BJ (cell line): ENCODE results near the gene KCND3. TPM values are rescaled to one million over a fixed set of nuclear protein-coding genes. Genes with fewer than 3 reads are reported as not detected.

Experiments used
- CTCF ChIA-PET: fragments of 350-600 bp; formaldehyde crosslinking; extraction: SDS; loops from one replicate; lab custom pipeline; 2021; ENCODE audit warnings: antibody characterized with exemption, inconsistent platforms; lab: Yijun Ruan, JAX
- POLR2A ChIA-PET: fragments of 300-600 bp; sonication (Branson Sonifier 250); formaldehyde crosslinking; extraction: SDS; loops from one replicate; lab custom pipeline; 2021; ENCODE audit warnings: antibody characterized with exemption; lab: Charles Lee
- DNase-seq: peaks from one replicate; pipeline ENCODE4 v3.0.0-alpha.2; 2011; ENCODE audit warnings: low read depth
- H3K27me3 ChIP-seq: 2 replicates; pipeline ENCODE4 v1.6.0; 2011; ENCODE audit warnings: low read length; ENCODE audit not compliant: control insufficient read depth, insufficient read depth
- H3K36me3 ChIP-seq: 2 replicates; pipeline ENCODE4 v1.5.1; 2011; ENCODE audit warnings: low read length; ENCODE audit not compliant: control insufficient read depth, insufficient read depth
- H3K4me3 ChIP-seq: 2 replicates; pipeline ENCODE4 v1.5.1; 2011; ENCODE audit warnings: low read depth, mild to moderate bottlenecking, control low read depth, low read length
- CTCF ChIP-seq: IDR thresholded peaks from 2 replicates; pipeline ENCODE4 v1.5.1; 2011; ENCODE audit warnings: low read depth, mild to moderate bottlenecking, control low read depth, inconsistent platforms, low read length, moderate library complexity; ENCODE audit not compliant: insufficient read depth
- polyA plus RNA-seq: library from polyadenylated mRNA; depleted of rRNA; stranded (reverse); fragments of >200 nt; gene quantifications from 2 replicates; pipeline ENCODE4 v1.2.3, GENCODE V29; 2011

KCND3 gene
- polyA plus RNA-seq, 1 experiment: 3.6 TPM

- TF ChIP-seq CTCF: no peak
- ChIA-PET CTCF (interaction anchor here (0.5 to 1.6 kb wide), 2 partner anchors 13 to 1057 kb away, joined by 4 to 6 read pairs; no protein-coding TSS in a partner anchor), POLR2A (no interaction called here)
- no peaks in the 10 kb centered on the region for H3K36me3 ChIP-seq
- DNase-seq: no peak
- no peak overlapping the region for H3K4me3 ChIP-seq
- H3K27me3 ChIP-seq: no peaks in the 10 kb centered on the region; the same call in 1 of the 2 replicates
Measured at GRCh38 chr1:111903871-111904449, 85.5 kb downstream of the KCND3 start.

- POLR2A ChIA-PET: no interaction called here
- no peak for TF ChIP-seq CTCF
- CTCF ChIA-PET: no interaction called here
- Histone ChIP-seq H3K36me3 (no peaks in the 10 kb centered on the region), H3K27me3 (no peaks in the 10 kb centered on the region; the same call in 1 of the 2 replicates), H3K4me3 (no peak overlapping the region)
- no peak for DNase-seq
Measured at GRCh38 chr1:111903148-111903870, 86.2 kb downstream of the KCND3 start.

GRCh38 chr1:111895469-111895868, 94.0 kb downstream of the KCND3 start:
- POLR2A ChIA-PET: no interaction called here
- TF ChIP-seq CTCF: no peak
- Histone ChIP-seq H3K36me3 (no peaks in the 10 kb centered on the region), H3K27me3 (no peaks in the 10 kb centered on the region), H3K4me3 (no peak overlapping the region)
- CTCF ChIA-PET: no interaction called here
- no peak for DNase-seq

- ChIA-PET CTCF (no interaction called here), POLR2A (no interaction called here)
- no peak overlapping the region for H3K4me3 ChIP-seq
- no peak for TF ChIP-seq CTCF
- H3K36me3 ChIP-seq: no peaks in the 10 kb centered on the region
- H3K27me3 ChIP-seq: no peaks in the 10 kb centered on the region
- DNase-seq: no peak
Measured at GRCh38 chr1:111895017-111895416, 94.5 kb downstream of the KCND3 start.

GRCh38 chr1:111894497-111894896, 95.0 kb downstream of the KCND3 start:
- CTCF ChIA-PET: no interaction called here
- Histone ChIP-seq H3K4me3 (no peak overlapping the region), H3K27me3 (no peaks in the 10 kb centered on the region), H3K36me3 (no peaks in the 10 kb centered on the region)
- no peak for TF ChIP-seq CTCF
- DNase-seq: no peak
- POLR2A ChIA-PET: no interaction called here
